ENCODE measurements around the gene MAMLD1.

DNA sequence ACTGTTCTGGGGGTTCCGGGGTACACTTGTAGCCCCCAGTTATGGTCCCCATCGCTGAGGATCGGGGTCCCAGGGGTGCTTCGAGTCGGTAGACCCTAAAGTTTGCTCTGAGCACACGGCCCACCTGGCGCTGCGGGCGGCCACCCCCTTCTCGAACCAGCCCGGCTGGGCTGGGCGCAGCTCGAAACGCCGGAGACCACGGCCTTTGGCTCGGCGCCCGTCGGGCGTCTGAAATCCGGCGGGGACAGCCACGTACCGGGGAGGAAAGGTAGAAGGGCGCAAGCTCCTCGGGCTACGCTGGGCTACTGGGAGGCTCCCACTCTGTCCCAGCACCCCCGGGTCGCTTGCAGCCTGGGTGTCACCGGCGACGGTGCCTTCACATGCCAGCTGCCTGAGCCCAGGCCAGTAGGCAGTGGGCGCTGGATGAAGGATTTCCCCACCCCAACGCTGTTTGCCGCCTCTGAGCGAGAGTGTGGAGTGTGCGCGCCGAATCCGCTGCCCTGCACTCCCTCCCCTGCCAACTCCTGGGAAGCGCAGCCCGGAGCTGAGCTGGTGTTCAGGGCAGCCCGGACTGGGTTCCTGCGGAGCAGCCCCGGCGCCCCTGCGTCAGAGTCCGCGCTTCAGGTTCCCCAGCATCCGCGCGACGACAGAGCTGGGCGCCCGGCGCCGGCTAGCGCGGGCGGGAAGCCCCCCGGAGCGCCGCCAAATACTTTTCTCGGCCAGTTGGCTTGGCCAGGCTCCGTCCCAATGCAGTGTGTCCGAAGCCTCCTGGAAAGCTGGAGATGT lies 637 bp downstream of the MAMLD1 start:
- no peak for TF ChIP-seq ZBTB8A (IDR thresholded peaks at IDR 0.05; ENCODE audit: partially characterized antibody)
- no peak for TF ChIP-seq ZNF77 (CRISPR knock-in tag; IDR thresholded peaks at IDR 0.05)
- TF ChIP-seq ZNF133 (CRISPR knock-in tag; IDR thresholded peaks at IDR 0.05): no peak
- no peak for TF ChIP-seq ZZZ3 (IDR thresholded peaks at IDR 0.05)
- TF ChIP-seq ARNT (IDR thresholded peaks at IDR 0.05): no peak
- TF ChIP-seq, protein P1, sequence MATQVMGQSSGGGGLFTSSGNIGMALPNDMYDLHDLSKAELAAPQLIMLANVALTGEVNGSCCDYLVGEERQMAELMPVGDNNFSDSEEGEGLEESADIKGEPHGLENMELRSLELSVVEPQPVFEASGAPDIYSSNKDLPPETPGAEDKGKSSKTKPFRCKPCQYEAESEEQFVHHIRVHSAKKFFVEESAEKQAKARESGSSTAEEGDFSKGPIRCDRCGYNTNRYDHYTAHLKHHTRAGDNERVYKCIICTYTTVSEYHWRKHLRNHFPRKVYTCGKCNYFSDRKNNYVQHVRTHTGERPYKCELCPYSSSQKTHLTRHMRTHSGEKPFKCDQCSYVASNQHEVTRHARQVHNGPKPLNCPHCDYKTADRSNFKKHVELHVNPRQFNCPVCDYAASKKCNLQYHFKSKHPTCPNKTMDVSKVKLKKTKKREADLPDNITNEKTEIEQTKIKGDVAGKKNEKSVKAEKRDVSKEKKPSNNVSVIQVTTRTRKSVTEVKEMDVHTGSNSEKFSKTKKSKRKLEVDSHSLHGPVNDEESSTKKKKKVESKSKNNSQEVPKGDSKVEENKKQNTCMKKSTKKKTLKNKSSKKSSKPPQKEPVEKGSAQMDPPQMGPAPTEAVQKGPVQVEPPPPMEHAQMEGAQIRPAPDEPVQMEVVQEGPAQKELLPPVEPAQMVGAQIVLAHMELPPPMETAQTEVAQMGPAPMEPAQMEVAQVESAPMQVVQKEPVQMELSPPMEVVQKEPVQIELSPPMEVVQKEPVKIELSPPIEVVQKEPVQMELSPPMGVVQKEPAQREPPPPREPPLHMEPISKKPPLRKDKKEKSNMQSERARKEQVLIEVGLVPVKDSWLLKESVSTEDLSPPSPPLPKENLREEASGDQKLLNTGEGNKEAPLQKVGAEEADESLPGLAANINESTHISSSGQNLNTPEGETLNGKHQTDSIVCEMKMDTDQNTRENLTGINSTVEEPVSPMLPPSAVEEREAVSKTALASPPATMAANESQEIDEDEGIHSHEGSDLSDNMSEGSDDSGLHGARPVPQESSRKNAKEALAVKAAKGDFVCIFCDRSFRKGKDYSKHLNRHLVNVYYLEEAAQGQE (IDR thresholded peaks at IDR 0.05; ENCODE audit: borderline replicate concordance): no peak
- TF ChIP-seq, protein P1 (CRISPR knock-in tag; IDR thresholded peaks at IDR 0.05; ENCODE audit: low read depth): no peak
- no peak for TF ChIP-seq ZNF274 (IDR thresholded peaks at IDR 0.05; ENCODE audit: borderline replicate concordance, low read depth, low read length)

Measured in K562 (cell line).